H1 (cell line): ENCODE data around the gene CAMKK1. TPM values are rescaled to one million over a fixed set of nuclear protein-coding genes. Genes with fewer than 3 reads are reported as not detected.

Experiments used
- CTCF ChIA-PET: fragments of 300-600 bp; sonication (Branson Sonifier 250); formaldehyde crosslinking; loops from one replicate; lab custom pipeline; 2021; ENCODE audit not compliant: partially characterized antibody; lab: Charles Lee
- POLR2A ChIA-PET: fragments of 300-600 bp; sonication (Branson Sonifier 250); formaldehyde crosslinking; loops from one replicate; lab custom pipeline; 2021; ENCODE audit warnings: inconsistent platforms; ENCODE audit not compliant: partially characterized antibody; lab: Charles Lee
- DNase-seq, 2 experiments: peaks; one replicate each; pipeline versions ENCODE4 v3.0.0 to v3.0.0-alpha.2; 2010 to 2022; ENCODE audit warnings: low spot score in 2 of 2, low read depth in 1 of 2, mixed read lengths in 1 of 2
- FAIRE-seq: peaks from 2 replicates; lab custom pipeline; 2011; peaks lifted over from hg19 to GRCh38; lab: Jason Lieb, UNC
- H2AFZ ChIP-seq: 2 replicates; pipeline ENCODE4 v1.8.1; 2012; ENCODE audit warnings: low read length, inconsistent platforms
- H2AK5ac ChIP-seq: 2 replicates; pipeline ENCODE4 v1.6.1; 2013; ENCODE audit warnings: low read depth, low read length
- H2BK120ac ChIP-seq: replicated peaks from 2 replicates; pipeline ENCODE3; 2013; ENCODE audit warnings: low read depth, low read length, inconsistent platforms
- H2BK12ac ChIP-seq: 2 replicates; pipeline ENCODE4 v1.6.1; 2013; ENCODE audit warnings: low read depth, low read length
- H2BK15ac ChIP-seq: 2 replicates; pipeline ENCODE4 v1.6.1; 2013; ENCODE audit warnings: low read length
- H2BK20ac ChIP-seq: 2 replicates; pipeline ENCODE4 v1.6.1; 2013; ENCODE audit warnings: low read length
- H2BK5ac ChIP-seq: 2 replicates; pipeline ENCODE4 v1.6.1; 2013; ENCODE audit warnings: low read depth, low read length
- H3K14ac ChIP-seq: 2 replicates; pipeline ENCODE4 v1.6.1; 2013; ENCODE audit warnings: inconsistent platforms; ENCODE audit not compliant: insufficient read length
- H3K18ac ChIP-seq: 2 replicates; pipeline ENCODE4 v1.6.1; 2013; ENCODE audit warnings: low read length; ENCODE audit errors: extremely low read depth
- H3K23ac ChIP-seq: 2 replicates; pipeline ENCODE4 v1.6.1; 2013; ENCODE audit warnings: inconsistent platforms; ENCODE audit not compliant: insufficient read length
- H3K23me2 ChIP-seq: 2 replicates; pipeline ENCODE4 v1.6.1; 2013; ENCODE audit warnings: low read depth, low read length
- H3K27ac ChIP-seq: 2 replicates; pipeline ENCODE4 v1.6.1; 2011; ENCODE audit warnings: low read depth, low read length, inconsistent platforms
- H3K27me3 ChIP-seq, 4 experiments: replicated peaks in 1 of 4; 1 replicate in 1 of 4; 2 replicates in 3 of 4; pipeline versions ENCODE4 v1.6.1 to v1.8.1; 2011 to 2013; ENCODE audit warnings: low read length in 3 of 4, mild to moderate bottlenecking in 3 of 4, inconsistent platforms in 2 of 4, mixed read lengths in 2 of 4, moderate library complexity in 1 of 4; ENCODE audit not compliant: control insufficient read depth in 3 of 4, insufficient read depth in 3 of 4; ENCODE audit errors: extremely low read depth in 1 of 4
- H3K36me3 ChIP-seq, 4 experiments: 2 replicates each; pipeline versions ENCODE4 v1.6.1 to v1.8.1; 2011 to 2013; ENCODE audit warnings: mild to moderate bottlenecking in 4 of 4, low read length in 3 of 4, moderate library complexity in 2 of 4, control low read depth in 1 of 4, inconsistent platforms in 1 of 4; ENCODE audit not compliant: insufficient read depth in 4 of 4, control insufficient read depth in 2 of 4
- H3K4ac ChIP-seq: replicated peaks from 2 replicates; pipeline ENCODE3; 2013; ENCODE audit warnings: low read length, low read depth, mixed read lengths, inconsistent platforms; ENCODE audit not compliant: insufficient read length
- H3K4me1 ChIP-seq, 4 experiments: replicated peaks in 1 of 4; 1 replicate in 1 of 4; 2 replicates in 3 of 4; pipeline versions ENCODE4 v1.6.1 to v1.8.1; 2011 to 2013; ENCODE audit warnings: low read length in 3 of 4, inconsistent platforms in 2 of 4, mixed read lengths in 1 of 4; ENCODE audit not compliant: insufficient read depth in 4 of 4, control insufficient read depth in 3 of 4
- H3K4me2 ChIP-seq, 2 experiments: 2 replicates each; pipeline versions ENCODE4 v1.6.1 to v1.8.1; 2011 to 2013; ENCODE audit warnings: low read depth in 2 of 2, low read length in 2 of 2, control low read depth in 1 of 2, inconsistent platforms in 1 of 2, mild to moderate bottlenecking in 1 of 2; ENCODE audit not compliant: insufficient read depth in 1 of 2
- H3K4me3 ChIP-seq, 4 experiments: fragments of 200-600, 300-600 bp in 1 of 4; sonication (generic), shearing (Covaris generic), sonication (Bioruptor Twin) in 1 of 4; 2 replicates each; pipeline versions ENCODE4 v1.5.1 to v1.8.1; 2011 to 2016; ENCODE audit warnings: low read length in 4 of 4, low read depth in 3 of 4, control low read depth in 2 of 4, inconsistent platforms in 2 of 4, mild to moderate bottlenecking in 2 of 4, mixed read lengths in 1 of 4, moderate library complexity in 1 of 4; ENCODE audit not compliant: insufficient read depth in 2 of 4; ENCODE audit errors: extremely low read depth in 1 of 4
- H3K56ac ChIP-seq: replicated peaks from 2 replicates; pipeline ENCODE3; 2013; ENCODE audit warnings: low read depth, mild to moderate bottlenecking, mixed read lengths, low read length, inconsistent platforms; ENCODE audit not compliant: insufficient read length
- H3K79me1 ChIP-seq: 2 replicates; pipeline ENCODE4 v1.6.1; 2013; ENCODE audit warnings: low read depth, low read length, control low read depth
- H3K79me2 ChIP-seq, 2 experiments: 2 replicates each; pipeline versions ENCODE4 v1.6.1 to v1.8.1; 2012 to 2013; ENCODE audit warnings: low read length in 2 of 2, mild to moderate bottlenecking in 2 of 2, inconsistent platforms in 1 of 2; ENCODE audit not compliant: insufficient read depth in 2 of 2, control insufficient read depth in 1 of 2
- H3K9ac ChIP-seq, 4 experiments: replicated peaks in 1 of 4; 1 replicate in 1 of 4; 2 replicates in 3 of 4; pipeline versions ENCODE4 v1.6.1 to v1.8.1; 2011 to 2013; ENCODE audit warnings: low read depth in 3 of 4, low read length in 3 of 4, control low read depth in 2 of 4, mild to moderate bottlenecking in 2 of 4, moderate library complexity in 2 of 4, inconsistent platforms in 1 of 4; ENCODE audit errors: extremely low read depth in 1 of 4
- H3K9me3 ChIP-seq, 2 experiments: 2 replicates each; pipeline versions ENCODE4 v1.6.1 to v1.8.1; 2012 to 2013; ENCODE audit warnings: mild to moderate bottlenecking in 2 of 2, moderate library complexity in 2 of 2, control low read depth in 1 of 2, inconsistent platforms in 1 of 2, low read depth in 1 of 2, low read length in 1 of 2, mixed read lengths in 1 of 2; ENCODE audit not compliant: insufficient read depth in 2 of 2
- H4K20me1 ChIP-seq, 2 experiments: replicated peaks in 1 of 2; 2 replicates each; pipeline versions ENCODE3 to v1.8.1; 2011 to 2013; ENCODE audit warnings: inconsistent platforms in 2 of 2, low read length in 2 of 2, mild to moderate bottlenecking in 1 of 2; ENCODE audit not compliant: insufficient read depth in 2 of 2, control insufficient read depth in 1 of 2
- H4K5ac ChIP-seq: 2 replicates; pipeline ENCODE4 v1.6.1; 2013; ENCODE audit warnings: low read length, low read depth, mixed read lengths, inconsistent platforms; ENCODE audit not compliant: insufficient read length
- H4K8ac ChIP-seq: 2 replicates; pipeline ENCODE4 v1.8.0; 2013; ENCODE audit warnings: mild to moderate bottlenecking, moderate library complexity, low read length, inconsistent platforms; ENCODE audit not compliant: insufficient read depth; ENCODE audit errors: extremely low read depth
- H4K91ac ChIP-seq: replicated peaks from 2 replicates; pipeline ENCODE3; 2013; ENCODE audit warnings: low read length, mixed read lengths, inconsistent platforms; ENCODE audit not compliant: insufficient read length
- BACH1 ChIP-seq: IDR thresholded peaks from 2 replicates; pipeline ENCODE4 v1.6.1; 2012; ENCODE audit warnings: low read length, improper control_type of control experiment
- CHD2 ChIP-seq: IDR thresholded peaks from 2 replicates; pipeline ENCODE4 v1.6.1; 2012; ENCODE audit warnings: low read length, improper control_type of control experiment
- CREB1 ChIP-seq: IDR thresholded peaks from 2 replicates; pipeline ENCODE4 v1.6.1; 2012; ENCODE audit warnings: inconsistent platforms
- EGR1 ChIP-seq: IDR thresholded peaks from 2 replicates; pipeline ENCODE4 v1.6.1; 2011; ENCODE audit warnings: low read depth, low read length, borderline replicate concordance
- GABPA ChIP-seq: IDR thresholded peaks from 2 replicates; pipeline ENCODE4 v1.6.1; 2011; ENCODE audit warnings: mild to moderate bottlenecking, low read length, moderate library complexity, borderline replicate concordance; ENCODE audit not compliant: insufficient read depth
- GTF2F1 ChIP-seq: IDR thresholded peaks from 2 replicates; pipeline ENCODE4 v1.6.1; 2012; ENCODE audit warnings: low read depth, low read length, improper control_type of control experiment, borderline replicate concordance
- HDAC2 ChIP-seq, 2 experiments: fragments of 300-600 bp in 1 of 2; sonication (generic) in 1 of 2; IDR thresholded peaks; 2 replicates each; pipeline ENCODE4 v1.6.1; 2011 to 2012; ENCODE audit warnings: low read depth in 2 of 2, low read length in 2 of 2, mild to moderate bottlenecking in 2 of 2, moderate library complexity in 2 of 2, borderline replicate concordance in 1 of 2, inconsistent platforms in 1 of 2
- KDM5A ChIP-seq: fragments of 200-600 bp; IDR thresholded peaks from 2 replicates; pipeline ENCODE4 v1.7.1; 2012; ENCODE audit warnings: mild to moderate bottlenecking, low read length, inconsistent platforms, mixed read lengths
- POLR2A ChIP-seq, 2 experiments: IDR thresholded peaks; 1 replicate in 1 of 2; 2 replicates in 1 of 2; pipeline ENCODE4 v1.6.1; 2011; ENCODE audit warnings: low read depth in 2 of 2, low read length in 2 of 2, mild to moderate bottlenecking in 2 of 2; ENCODE audit errors: control extremely low read depth in 1 of 2
- RBBP5 ChIP-seq: IDR thresholded peaks from 2 replicates; pipeline ENCODE4 v1.7.1; 2012; ENCODE audit warnings: low read depth, mild to moderate bottlenecking, inconsistent platforms, low read length, moderate library complexity, borderline replicate concordance
- RFX5 ChIP-seq: IDR thresholded peaks from 2 replicates; pipeline ENCODE4 v1.6.1; 2011; ENCODE audit warnings: low read depth, low read length, improper control_type of control experiment, borderline replicate concordance
- RNF2 ChIP-seq: fragments of 200-900, 300-1000 bp; sonication (generic); IDR thresholded peaks from 2 replicates; pipeline ENCODE4 v1.7.1; 2016; ENCODE audit warnings: borderline replicate concordance, low read depth, mild to moderate bottlenecking, antibody characterized with exemption, low read length; ENCODE audit not compliant: poor library complexity, severe bottlenecking; ENCODE audit errors: missing control alignments
- SIRT6 ChIP-seq: IDR thresholded peaks from one replicate; pipeline ENCODE4 v1.7.1; 2012; ENCODE audit warnings: low read length, inconsistent platforms
- SIX5 ChIP-seq: IDR thresholded peaks from 2 replicates; pipeline ENCODE4 v1.6.1; 2011; ENCODE audit warnings: mild to moderate bottlenecking, low read depth, low read length
- ZNF274 ChIP-seq: IDR thresholded peaks from 2 replicates; pipeline ENCODE4 v1.7.0; 2012; ENCODE audit warnings: low read length, borderline replicate concordance; ENCODE audit errors: extremely low read depth
- WGBS, 2 experiments: shearing (Covaris generic) in 1 of 2; methylation state at CpG; one replicate each; pipeline versions ENCODE4 v1.1.6 to v1.1.7; 2013 to 2015; ENCODE audit warnings: low lambda C conversion rate in 2 of 2, mixed read lengths in 2 of 2, inconsistent platforms in 1 of 2, low coverage in 1 of 2, missing lambda C conversion rate in 1 of 2; ENCODE audit not compliant: insufficient replicate concordance in 2 of 2, insufficient coverage in 1 of 2, insufficient read length in 1 of 2; ENCODE audit errors: extremely low coverage in 1 of 2, missing lambda C conversion rate in 1 of 2; 5-methylcytosine and 5-hydroxymethylcytosine counted together
- polyA plus RNA-seq, 7 experiments: library from polyadenylated mRNA; depleted of rRNA in 3 of 7; stranded (reverse) in 5 of 7; unstranded in 2 of 7; fragments of >200 nt in 5 of 7; fragments of 200-250 nt in 2 of 7; gene quantifications; 1 replicate in 5 of 7; 2 replicates in 1 of 7; 4 replicates in 1 of 7; pipeline versions ENCODE4 v1.2.1 to v1.2.3, GENCODE V29; 2011 to 2013; ENCODE audit warnings: missing spikeins in 2 of 7, mixed read lengths in 2 of 7
- total RNA-seq: library from RNA; stranded (reverse); fragmentation: NEBNext Ultra II Directional; extraction: Animal tissue kit (Norgen Biotek cat#: 25700); gene quantifications from 2 replicates; pipeline ENCODE4 v1.2.1, GENCODE V29; 2021

CAMKK1 gene
- total and polyA plus RNA-seq, 2 of the 8 experiments (the other 6 are each of a cell fraction or from before 2014, with no cell fraction given), result 7.1 to 7.6 TPM

DNA sequence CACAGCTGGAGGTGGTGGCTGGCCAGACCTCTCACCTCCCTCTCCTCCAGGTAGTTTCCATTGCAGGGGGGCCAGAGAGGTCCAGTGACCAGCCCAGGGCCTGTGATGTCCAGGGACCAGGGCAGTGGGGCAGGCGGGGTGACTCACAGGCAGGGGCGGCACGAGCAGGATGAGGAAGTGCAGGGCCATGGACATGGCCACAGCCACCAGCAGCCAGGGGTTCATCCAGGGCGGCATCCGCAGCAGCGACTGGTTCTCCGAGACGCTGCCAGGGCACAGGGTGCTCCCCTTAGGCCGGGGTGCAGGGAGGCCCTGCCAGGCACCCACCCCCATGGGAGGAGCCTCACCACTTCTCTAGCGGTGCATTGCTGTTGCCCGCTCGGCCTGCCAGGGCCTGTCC is 36.3 kb upstream of the CAMKK1 start:
- H4K5ac ChIP-seq, result no peak overlapping the region
- no peaks in the 10 kb centered on the region for H4K20me1 ChIP-seq
- H2BK20ac ChIP-seq, result no peak overlapping the region
- H3K27me3 ChIP-seq, result no peaks in the 10 kb centered on the region
- H3K79me1 ChIP-seq, result no peaks in the 10 kb centered on the region
- no peaks in the 10 kb centered on the region; a peak in 1 of 7 replicates for H3K4me1 ChIP-seq
- FAIRE-seq (no peak), DNase-seq (no peak)
- no peak overlapping the region for H2BK15ac ChIP-seq
- ChIA-PET CTCF (interaction anchor here (0.8 to 1.9 kb wide), 3 partner anchors 36 to 145 kb away, joined by 4 read pairs; no protein-coding TSS in a partner anchor), POLR2A (no interaction called here)
- H3K27ac ChIP-seq, result no peak overlapping the region
- peak overlapping the region; percentile 51; the same call in 1 of the 2 replicates for H4K8ac ChIP-seq
- H2BK5ac ChIP-seq, result no peak overlapping the region; the same call in 1 of the 2 replicates
- no peaks in the 10 kb centered on the region for H3K79me2 ChIP-seq
- H3K23ac ChIP-seq, result no peak overlapping the region
- no peaks in the 10 kb centered on the region for H3K23me2 ChIP-seq
- H3K56ac ChIP-seq, result no peak overlapping the region
- H3K4me3 ChIP-seq, result no peak overlapping the region
- H2AFZ ChIP-seq, result no peak overlapping the region
- no peak overlapping the region for H3K9ac ChIP-seq
- H3K36me3 ChIP-seq, result no peaks in the 10 kb centered on the region
- no peak overlapping the region for H2AK5ac ChIP-seq
- no peak overlapping the region for H2BK12ac ChIP-seq
- no peak overlapping the region for H3K14ac ChIP-seq
- H3K9me3 ChIP-seq, result no peaks in the 10 kb centered on the region
- 92% methylated on average over 10 of the region's 12 CpGs; no CpG with 5 or more reads in 1 of the 2 experiments for WGBS, 2 experiments
- H2BK120ac ChIP-seq, result no peak overlapping the region
- no peak overlapping the region for H3K18ac ChIP-seq
- no peak overlapping the region for H3K4me2 ChIP-seq
- no peak overlapping the region for H4K91ac ChIP-seq
- no peak overlapping the region for H3K4ac ChIP-seq
- TF ChIP-seq POLR2A (IDR thresholded peaks at IDR 0.05; ENCODE audit: control extremely low read depth in 1 of 2, low read depth in 2 of 2, low read length in 2 of 2), result no peak
- no peak for TF ChIP-seq CREB1
- TF ChIP-seq GABPA, result no peak
- no peak for TF ChIP-seq RFX5
- TF ChIP-seq ZNF274, result no peak
- no peak for TF ChIP-seq HDAC2 (IDR thresholded peaks at IDR 0.05; ENCODE audit: borderline replicate concordance in 1 of 2, low read depth in 2 of 2, low read length in 2 of 2)
- TF ChIP-seq SIX5, result no peak
- TF ChIP-seq BACH1, result no peak
- TF ChIP-seq SIRT6, result no peak
- no peak for TF ChIP-seq RBBP5
- no peak for TF ChIP-seq EGR1
- no peak for TF ChIP-seq RNF2
- no peak for TF ChIP-seq KDM5A
- TF ChIP-seq GTF2F1, result no peak
- TF ChIP-seq CHD2, result no peak
